SK-N-SH (cell line): ENCODE results near the gene USP31. TPM values are rescaled to one million over a fixed set of nuclear protein-coding genes. Genes with fewer than 3 reads are reported as not detected.

Experiments
- CTCF ChIA-PET: fragments of 300-600, 350-600 bp; formaldehyde crosslinking; extraction: SDS; loops from one replicate; lab custom pipeline; 2021; lab: Yijun Ruan, JAX
- POLR2A ChIA-PET: fragments of 350-600 bp; sonication (Branson Sonifier 250); formaldehyde crosslinking; extraction: SDS; loops from one replicate; lab custom pipeline; 2020; ENCODE audit warnings: antibody characterized with exemption, inconsistent platforms; lab: Yijun Ruan, JAX
- DNase-seq: peaks from one replicate; pipeline ENCODE4 v3.0.0; 2012
- H2AFZ ChIP-seq: fragments of 200-600 bp; sonication (generic); 2 replicates; pipeline ENCODE4 v1.8.1; 2016; ENCODE audit warnings: antibody characterized with exemption, mild to moderate bottlenecking, low read depth
- H3F3A ChIP-seq: fragments of 200-600 bp; sonication (generic); replicated peaks from 2 replicates; pipeline ENCODE3; 2016; ENCODE audit warnings: antibody characterized with exemption, mild to moderate bottlenecking; ENCODE audit not compliant: insufficient read depth
- H3K27ac ChIP-seq, 2 experiments: fragments of 200-500 bp in 1 of 2; fragments of 200-600 bp in 1 of 2; sonication (Bioruptor generic) in 1 of 2; sonication (generic), shearing (Covaris generic) in 1 of 2; 2 replicates each; pipeline versions ENCODE4 v1.5.1 to v1.6.1; 2014 to 2016; ENCODE audit warnings: low read depth in 2 of 2, inconsistent platforms in 1 of 2, low read length in 1 of 2, mild to moderate bottlenecking in 1 of 2, mixed read lengths in 1 of 2
- H3K27me3 ChIP-seq: fragments of 200-600 bp; sonication (generic), shearing (Covaris generic); 2 replicates; pipeline ENCODE4 v1.6.1; 2016; ENCODE audit warnings: mixed run types; ENCODE audit not compliant: insufficient read depth
- H3K36me3 ChIP-seq, 2 experiments: fragments of 200-500 bp in 1 of 2; fragments of 200-600 bp in 1 of 2; sonication (Bioruptor generic) in 1 of 2; sonication (generic) in 1 of 2; replicated peaks in 1 of 2; 2 replicates each; pipeline versions ENCODE3 to v1.5.1; 2014 to 2016; ENCODE audit warnings: low read length in 1 of 2, mild to moderate bottlenecking in 1 of 2; ENCODE audit not compliant: insufficient read depth in 2 of 2, control insufficient read depth in 1 of 2
- H3K4me1 ChIP-seq, 2 experiments: fragments of 200-500 bp in 1 of 2; fragments of 200-600 bp in 1 of 2; sonication (Bioruptor generic) in 1 of 2; sonication (generic), shearing (Covaris generic) in 1 of 2; 2 replicates each; pipeline versions ENCODE4 v1.5.1 to v1.6.1; 2014 to 2016; ENCODE audit warnings: low read depth in 1 of 2, low read length in 1 of 2, mixed run types in 1 of 2; ENCODE audit not compliant: insufficient read depth in 2 of 2, control insufficient read depth in 1 of 2
- H3K4me2 ChIP-seq: fragments of 200-600 bp; sonication (generic), shearing (Covaris generic); 2 replicates; pipeline ENCODE4 v1.6.1; 2017; ENCODE audit warnings: mixed run types
- H3K4me3 ChIP-seq, 2 experiments: fragments of 200-500 bp in 1 of 2; fragments of 200-600 bp in 1 of 2; sonication (Bioruptor generic) in 1 of 2; sonication (generic), shearing (Covaris generic) in 1 of 2; 2 replicates each; pipeline versions ENCODE4 v1.5.1 to v1.8.1; 2014 to 2016; ENCODE audit warnings: low read depth in 2 of 2, inconsistent platforms in 1 of 2, low read length in 1 of 2, mild to moderate bottlenecking in 1 of 2, mixed read lengths in 1 of 2, moderate library complexity in 1 of 2
- H3K79me2 ChIP-seq: fragments of 200-600 bp; sonication (generic); 2 replicates; pipeline ENCODE4 v1.8.1; 2017; ENCODE audit warnings: mild to moderate bottlenecking; ENCODE audit not compliant: insufficient read depth
- H3K9ac ChIP-seq: fragments of 200-600 bp; sonication (generic); 2 replicates; pipeline ENCODE4 v1.6.1; 2017; ENCODE audit warnings: mixed run types
- H3K9me2 ChIP-seq: fragments of 200-600 bp; sonication (generic); 2 replicates; pipeline ENCODE4 v1.6.1; 2017; ENCODE audit warnings: mixed run types
- H3K9me3 ChIP-seq: fragments of 200-600 bp; sonication (generic); 2 replicates; pipeline ENCODE4 v1.6.1; 2017; ENCODE audit warnings: mixed run types, mild to moderate bottlenecking, moderate library complexity
- H4K20me1 ChIP-seq: fragments of 200-600 bp; sonication (generic); 2 replicates; pipeline ENCODE4 v1.6.1; 2017; ENCODE audit warnings: mild to moderate bottlenecking, mixed run types; ENCODE audit not compliant: insufficient read depth
- EP300 ChIP-seq, 2 experiments: IDR thresholded peaks; 2 replicates each; pipeline versions ENCODE4 v1.4.0 to v1.6.1; 2012; ENCODE audit warnings: borderline replicate concordance in 1 of 2, low read depth in 1 of 2, low read length in 1 of 2
- FOXM1 ChIP-seq: IDR thresholded peaks from 2 replicates; pipeline ENCODE4 v1.4.0; 2012; ENCODE audit warnings: low read depth, mild to moderate bottlenecking
- GATA2 ChIP-seq: sonication (generic); formaldehyde crosslinking; IDR thresholded peaks from 2 replicates; pipeline ENCODE4 v1.5.0; 2020; ENCODE audit warnings: mild to moderate bottlenecking, missing genetic modification reagents
- JUND ChIP-seq: IDR thresholded peaks from 2 replicates; pipeline ENCODE4 v1.4.0; 2012
- MXI1 ChIP-seq: IDR thresholded peaks from 2 replicates; pipeline ENCODE4 v1.6.1; 2012; ENCODE audit warnings: mild to moderate bottlenecking, low read depth, low read length, improper control_type of control experiment
- NRF1 ChIP-seq: IDR thresholded peaks from 2 replicates; pipeline ENCODE4 v1.6.1; 2012; ENCODE audit warnings: low read depth, mild to moderate bottlenecking, low read length
- RXRA ChIP-seq: IDR thresholded peaks from 2 replicates; pipeline ENCODE4 v1.4.0; 2012; ENCODE audit warnings: low read depth, mild to moderate bottlenecking, borderline replicate concordance
- TEAD4 ChIP-seq: IDR thresholded peaks from 2 replicates; pipeline ENCODE4 v1.4.0; 2012; ENCODE audit warnings: mild to moderate bottlenecking, borderline replicate concordance; ENCODE audit not compliant: insufficient read depth
- USF1 ChIP-seq: IDR thresholded peaks from 2 replicates; pipeline ENCODE4 v1.4.0; 2012; ENCODE audit warnings: low read depth, borderline replicate concordance
- ZBTB33 ChIP-seq: IDR thresholded peaks from 2 replicates; pipeline ENCODE4 v1.4.0; 2012; ENCODE audit warnings: low read depth, borderline replicate concordance
- WGBS: methylation state at CpG from one replicate; pipeline ENCODE4 v1.1.6; 2017; ENCODE audit warnings: low lambda C conversion rate; 5-methylcytosine and 5-hydroxymethylcytosine counted together
- polyA plus RNA-seq, 3 experiments: library from polyadenylated mRNA; depleted of rRNA; stranded (reverse); fragments of >200 nt; gene quantifications; 2 replicates each; pipeline ENCODE4 v1.2.3, GENCODE V29; 2012
- TF ChIP-seq, protein P1 (sequence below): IDR thresholded peaks from 2 replicates; pipeline ENCODE4 v1.6.1; 2012; ENCODE audit warnings: mild to moderate bottlenecking, low read depth, low read length, moderate library complexity

The USP31 gene
- polyA plus RNA-seq, 1 of the 3 experiments (the other 2 are of a cell fraction) = 3.2 TPM

DNA sequence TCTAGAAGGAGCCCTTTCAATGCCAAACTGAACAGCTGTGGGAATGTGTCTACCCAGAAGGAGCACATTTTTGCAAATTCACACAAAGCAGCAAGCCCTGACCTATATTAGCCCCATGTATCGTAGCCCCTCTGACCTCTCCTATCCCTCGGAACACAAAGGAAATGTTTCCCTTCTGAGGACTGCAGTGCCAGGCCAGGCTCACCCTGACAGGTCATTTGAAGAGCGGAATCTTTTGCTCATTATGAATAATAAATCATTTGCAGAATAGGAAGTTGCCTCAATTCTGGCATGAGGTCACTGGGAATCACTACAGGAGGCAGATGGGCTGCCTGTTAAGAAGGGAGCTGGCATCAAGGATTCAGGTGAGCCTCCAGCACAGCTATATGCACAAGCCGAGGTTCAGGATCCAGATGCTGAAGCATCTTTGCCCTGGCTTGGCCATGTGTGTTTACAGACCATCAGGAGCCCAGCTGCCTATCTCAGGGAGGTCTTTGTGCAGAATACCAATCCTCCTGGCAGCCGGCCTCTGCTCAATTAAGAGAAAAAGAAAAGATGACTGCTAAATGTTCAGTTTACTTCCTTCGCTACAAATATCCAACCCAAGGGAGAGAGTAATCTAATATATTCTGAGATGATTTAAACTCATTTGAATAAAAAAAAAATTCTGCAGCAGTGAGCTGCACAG lies 119.4 kb downstream of the USP31 start:
- H3K27ac ChIP-seq = no peak overlapping the region
- peaks cover 0 to 32% of the 10 kb centered on the region in 2 experiments; a peak in 1 of 4 replicates for H3K4me1 ChIP-seq
- no peak for TF ChIP-seq EP300 (IDR thresholded peaks at IDR 0.05; ENCODE audit: borderline replicate concordance in 1 of 2, low read depth in 1 of 2, low read length in 1 of 2)
- no peak for TF ChIP-seq GATA2 (CRISPR knock-in tag)
- no peak for TF ChIP-seq USF1
- TF ChIP-seq, protein P1, sequence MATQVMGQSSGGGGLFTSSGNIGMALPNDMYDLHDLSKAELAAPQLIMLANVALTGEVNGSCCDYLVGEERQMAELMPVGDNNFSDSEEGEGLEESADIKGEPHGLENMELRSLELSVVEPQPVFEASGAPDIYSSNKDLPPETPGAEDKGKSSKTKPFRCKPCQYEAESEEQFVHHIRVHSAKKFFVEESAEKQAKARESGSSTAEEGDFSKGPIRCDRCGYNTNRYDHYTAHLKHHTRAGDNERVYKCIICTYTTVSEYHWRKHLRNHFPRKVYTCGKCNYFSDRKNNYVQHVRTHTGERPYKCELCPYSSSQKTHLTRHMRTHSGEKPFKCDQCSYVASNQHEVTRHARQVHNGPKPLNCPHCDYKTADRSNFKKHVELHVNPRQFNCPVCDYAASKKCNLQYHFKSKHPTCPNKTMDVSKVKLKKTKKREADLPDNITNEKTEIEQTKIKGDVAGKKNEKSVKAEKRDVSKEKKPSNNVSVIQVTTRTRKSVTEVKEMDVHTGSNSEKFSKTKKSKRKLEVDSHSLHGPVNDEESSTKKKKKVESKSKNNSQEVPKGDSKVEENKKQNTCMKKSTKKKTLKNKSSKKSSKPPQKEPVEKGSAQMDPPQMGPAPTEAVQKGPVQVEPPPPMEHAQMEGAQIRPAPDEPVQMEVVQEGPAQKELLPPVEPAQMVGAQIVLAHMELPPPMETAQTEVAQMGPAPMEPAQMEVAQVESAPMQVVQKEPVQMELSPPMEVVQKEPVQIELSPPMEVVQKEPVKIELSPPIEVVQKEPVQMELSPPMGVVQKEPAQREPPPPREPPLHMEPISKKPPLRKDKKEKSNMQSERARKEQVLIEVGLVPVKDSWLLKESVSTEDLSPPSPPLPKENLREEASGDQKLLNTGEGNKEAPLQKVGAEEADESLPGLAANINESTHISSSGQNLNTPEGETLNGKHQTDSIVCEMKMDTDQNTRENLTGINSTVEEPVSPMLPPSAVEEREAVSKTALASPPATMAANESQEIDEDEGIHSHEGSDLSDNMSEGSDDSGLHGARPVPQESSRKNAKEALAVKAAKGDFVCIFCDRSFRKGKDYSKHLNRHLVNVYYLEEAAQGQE = no peak
- no peak for TF ChIP-seq ZBTB33
- no peak for TF ChIP-seq NRF1
- TF ChIP-seq TEAD4 = no peak
- no peak for TF ChIP-seq RXRA
- no peak for TF ChIP-seq JUND
- TF ChIP-seq FOXM1 = no peak
- TF ChIP-seq MXI1 = no peak; the same call in 1 of the 2 replicates
- H3K4me2 ChIP-seq = no peak overlapping the region
- no peaks in the 10 kb centered on the region for H3K79me2 ChIP-seq
- no peak overlapping the region for H2AFZ ChIP-seq
- H4K20me1 ChIP-seq = no peaks in the 10 kb centered on the region
- no peaks in the 10 kb centered on the region for H3K27me3 ChIP-seq
- H3K36me3 ChIP-seq = no peaks in the 10 kb centered on the region
- peak; percentile 36 for DNase-seq
- no peak overlapping the region for H3K9ac ChIP-seq
- H3K9me3 ChIP-seq = no peaks in the 10 kb centered on the region
- CTCF ChIA-PET = interaction anchor here (1.7 to 2.1 kb wide), 2 partner anchors 31 kb away, joined by 5 to 9 read pairs; no protein-coding TSS in a partner anchor
- 21% methylated on average over 6 of the region's 6 CpGs for WGBS
- no peaks in the 10 kb centered on the region for H3K9me2 ChIP-seq
- no peak overlapping the region for H3K4me3 ChIP-seq
- H3F3A ChIP-seq = no peaks in the 10 kb centered on the region
- POLR2A ChIA-PET = no interaction called here
